ENCODE measurements around the gene AQP6. TPM values are rescaled to one million over a fixed set of nuclear protein-coding genes. Genes with fewer than 3 reads are reported as not detected.
"Not testable (repeated sequence)": the region's sequence is repeated elsewhere in the genome, so short reads cannot be mapped to it uniquely, and the experiment has no call there.

Gene AQP6
- total RNA-seq, 1 donor from 2014 or later = not detected

DNA sequence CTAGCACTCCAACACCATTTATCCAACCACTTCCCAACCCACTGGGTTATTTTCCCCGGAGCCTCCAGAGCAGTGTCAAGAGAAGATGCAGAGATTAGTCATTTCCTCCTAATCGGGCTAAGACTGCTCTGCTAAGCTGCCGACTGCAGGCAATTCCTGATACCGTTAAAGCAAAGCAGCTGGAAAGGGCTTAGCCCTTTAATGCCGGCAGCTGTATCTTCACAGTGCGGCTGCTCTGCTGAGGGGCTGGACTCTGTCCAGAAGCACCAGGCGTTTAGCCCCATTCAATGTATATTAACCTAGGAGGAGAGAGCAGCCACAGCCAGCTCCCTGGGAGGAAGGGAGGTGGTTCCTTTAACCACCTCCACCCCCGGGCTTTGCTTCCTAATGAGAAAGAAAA lies 11.1 kb downstream of the AQP6 start:
- peak overlapping the region; percentile 45 for H3K4me3 Mint-ChIP-seq (ENCODE audit: unreplicated experiment)
- no peak for DNase-seq (ENCODE audit: low spot score)
- no peaks in the 10 kb centered on the region for H3K36me3 Mint-ChIP-seq (ENCODE audit: low read depth)
- H3K27ac Mint-ChIP-seq (ENCODE audit: unreplicated experiment) = peak overlapping the region; percentile 77
- H3K27me3 Mint-ChIP-seq (ENCODE audit: low read depth) = no peaks in the 10 kb centered on the region
- TF ChIP-seq, protein P1, sequence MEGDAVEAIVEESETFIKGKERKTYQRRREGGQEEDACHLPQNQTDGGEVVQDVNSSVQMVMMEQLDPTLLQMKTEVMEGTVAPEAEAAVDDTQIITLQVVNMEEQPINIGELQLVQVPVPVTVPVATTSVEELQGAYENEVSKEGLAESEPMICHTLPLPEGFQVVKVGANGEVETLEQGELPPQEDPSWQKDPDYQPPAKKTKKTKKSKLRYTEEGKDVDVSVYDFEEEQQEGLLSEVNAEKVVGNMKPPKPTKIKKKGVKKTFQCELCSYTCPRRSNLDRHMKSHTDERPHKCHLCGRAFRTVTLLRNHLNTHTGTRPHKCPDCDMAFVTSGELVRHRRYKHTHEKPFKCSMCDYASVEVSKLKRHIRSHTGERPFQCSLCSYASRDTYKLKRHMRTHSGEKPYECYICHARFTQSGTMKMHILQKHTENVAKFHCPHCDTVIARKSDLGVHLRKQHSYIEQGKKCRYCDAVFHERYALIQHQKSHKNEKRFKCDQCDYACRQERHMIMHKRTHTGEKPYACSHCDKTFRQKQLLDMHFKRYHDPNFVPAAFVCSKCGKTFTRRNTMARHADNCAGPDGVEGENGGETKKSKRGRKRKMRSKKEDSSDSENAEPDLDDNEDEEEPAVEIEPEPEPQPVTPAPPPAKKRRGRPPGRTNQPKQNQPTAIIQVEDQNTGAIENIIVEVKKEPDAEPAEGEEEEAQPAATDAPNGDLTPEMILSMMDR (IDR thresholded peaks at IDR 0.05) = peak; percentile 55
- H3K9me3 Mint-ChIP-seq (ENCODE audit: low read depth) = no peaks in the 10 kb centered on the region
- peaks cover 14% of the 10 kb centered on the region for H3K4me1 Mint-ChIP-seq (ENCODE audit: low read depth)

DNA sequence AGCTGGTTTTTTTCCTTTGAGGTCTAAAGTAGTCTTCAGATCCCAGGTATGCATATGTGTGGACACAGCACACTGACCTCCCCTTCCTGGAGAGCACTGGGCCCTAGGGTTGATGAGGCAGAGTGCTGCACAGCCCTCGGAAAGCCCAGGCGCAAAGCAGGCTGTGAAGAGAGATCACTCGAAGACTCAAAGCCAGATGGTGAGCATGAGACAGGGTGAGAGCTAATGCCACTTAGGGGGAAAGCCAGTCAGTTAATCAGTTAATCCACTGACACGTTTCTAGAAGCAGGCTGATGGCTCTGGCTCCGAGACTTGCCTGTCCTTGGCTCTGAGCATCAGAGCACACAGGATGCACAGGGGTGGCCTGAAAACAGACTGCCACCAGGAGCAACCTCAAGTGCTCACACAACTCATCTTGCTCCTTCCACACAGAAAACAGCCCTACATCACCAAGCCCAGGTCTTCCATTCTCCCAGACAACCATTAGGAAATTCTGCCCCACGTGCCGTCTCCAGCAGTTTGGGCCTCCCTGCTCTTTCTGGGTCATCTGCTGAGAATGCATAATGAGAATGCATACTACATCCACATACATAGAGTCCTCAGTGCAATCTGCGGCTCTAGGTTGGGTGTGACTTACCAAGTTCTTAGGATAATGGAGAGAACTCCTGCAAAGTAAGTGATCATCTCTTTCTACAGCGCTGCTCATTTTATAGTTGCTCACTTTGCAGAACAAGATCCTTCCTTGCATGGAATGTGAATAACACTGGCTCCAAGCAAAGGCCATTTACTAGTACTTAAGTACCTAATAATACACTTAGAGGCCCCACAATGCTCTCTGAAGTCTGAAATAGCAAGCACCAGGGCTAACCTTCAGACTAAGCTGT lies 12.0 kb downstream of the AQP6 start:
- H3K4me3 Mint-ChIP-seq (ENCODE audit: unreplicated experiment) = no peak overlapping the region
- H3K4me1 Mint-ChIP-seq (ENCODE audit: low read depth) = peaks cover 14% of the 10 kb centered on the region
- peak overlapping the region; percentile 68 for H3K27ac Mint-ChIP-seq (ENCODE audit: unreplicated experiment)
- no peaks in the 10 kb centered on the region for H3K27me3 Mint-ChIP-seq (ENCODE audit: low read depth)
- TF ChIP-seq, protein P1 (IDR thresholded peaks at IDR 0.05) = no peak
- no peaks in the 10 kb centered on the region for H3K36me3 Mint-ChIP-seq (ENCODE audit: low read depth)
- no peaks in the 10 kb centered on the region for H3K9me3 Mint-ChIP-seq (ENCODE audit: low read depth)
- no peak for DNase-seq (ENCODE audit: low spot score)

DNA sequence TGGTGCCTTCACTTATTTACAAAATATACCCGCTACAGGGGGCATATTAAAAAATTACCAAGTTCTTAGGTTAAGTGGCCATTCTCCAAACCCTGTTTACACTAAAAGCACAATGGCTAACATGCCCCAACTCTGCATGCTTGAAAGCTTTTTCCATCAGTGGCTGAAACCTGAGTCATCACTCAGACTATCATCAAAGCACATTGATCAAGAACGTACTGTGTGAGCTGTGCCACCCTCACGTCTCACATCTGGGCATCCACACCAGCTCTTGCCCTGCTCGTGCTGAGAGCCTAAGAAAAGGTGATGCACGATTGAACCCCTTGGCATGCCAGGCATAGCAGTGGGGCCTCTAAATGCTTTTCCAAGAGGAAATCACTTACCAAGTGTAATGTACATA lies 13.2 kb downstream of the AQP6 start:
- no peaks in the 10 kb centered on the region for H3K27me3 Mint-ChIP-seq (ENCODE audit: low read depth)
- H3K9me3 Mint-ChIP-seq (ENCODE audit: low read depth) = no peaks in the 10 kb centered on the region
- no peak overlapping the region for H3K4me3 Mint-ChIP-seq (ENCODE audit: unreplicated experiment)
- TF ChIP-seq, protein P1 (IDR thresholded peaks at IDR 0.05) = no peak
- H3K36me3 Mint-ChIP-seq (ENCODE audit: low read depth) = peaks cover 2% of the 10 kb centered on the region
- no peak for DNase-seq (ENCODE audit: low spot score)
- no peak overlapping the region for H3K27ac Mint-ChIP-seq (ENCODE audit: unreplicated experiment)
- peaks cover 14% of the 10 kb centered on the region for H3K4me1 Mint-ChIP-seq (ENCODE audit: low read depth)

DNA sequence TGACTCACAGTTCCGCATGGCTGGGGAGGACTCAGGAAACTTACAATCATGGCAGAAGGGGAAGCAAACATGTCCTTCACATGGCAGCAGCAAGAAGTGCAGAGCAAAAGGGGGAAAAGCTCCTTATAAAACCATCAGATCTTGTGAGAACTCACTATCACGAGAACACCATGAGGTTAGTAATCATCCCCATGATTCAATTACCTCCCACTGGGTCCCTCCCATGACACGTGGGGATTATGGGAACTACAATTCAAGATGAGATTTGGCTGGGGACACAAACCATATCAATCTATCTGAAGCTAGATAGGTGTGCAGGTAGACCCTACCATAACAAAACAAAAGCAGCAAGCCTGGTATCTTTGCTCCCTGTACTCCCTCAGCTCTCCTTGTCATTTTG lies 13.7 kb downstream of the AQP6 start:
- not testable (repeated sequence) for H3K36me3 Mint-ChIP-seq (ENCODE audit: low read depth); H3K27ac Mint-ChIP-seq (ENCODE audit: unreplicated experiment); H3K4me3 Mint-ChIP-seq (ENCODE audit: unreplicated experiment); DNase-seq (ENCODE audit: low spot score); H3K27me3 Mint-ChIP-seq (ENCODE audit: low read depth); H3K9me3 Mint-ChIP-seq (ENCODE audit: low read depth)
- peaks cover 14% of the 10 kb centered on the region for H3K4me1 Mint-ChIP-seq (ENCODE audit: low read depth)

DNA sequence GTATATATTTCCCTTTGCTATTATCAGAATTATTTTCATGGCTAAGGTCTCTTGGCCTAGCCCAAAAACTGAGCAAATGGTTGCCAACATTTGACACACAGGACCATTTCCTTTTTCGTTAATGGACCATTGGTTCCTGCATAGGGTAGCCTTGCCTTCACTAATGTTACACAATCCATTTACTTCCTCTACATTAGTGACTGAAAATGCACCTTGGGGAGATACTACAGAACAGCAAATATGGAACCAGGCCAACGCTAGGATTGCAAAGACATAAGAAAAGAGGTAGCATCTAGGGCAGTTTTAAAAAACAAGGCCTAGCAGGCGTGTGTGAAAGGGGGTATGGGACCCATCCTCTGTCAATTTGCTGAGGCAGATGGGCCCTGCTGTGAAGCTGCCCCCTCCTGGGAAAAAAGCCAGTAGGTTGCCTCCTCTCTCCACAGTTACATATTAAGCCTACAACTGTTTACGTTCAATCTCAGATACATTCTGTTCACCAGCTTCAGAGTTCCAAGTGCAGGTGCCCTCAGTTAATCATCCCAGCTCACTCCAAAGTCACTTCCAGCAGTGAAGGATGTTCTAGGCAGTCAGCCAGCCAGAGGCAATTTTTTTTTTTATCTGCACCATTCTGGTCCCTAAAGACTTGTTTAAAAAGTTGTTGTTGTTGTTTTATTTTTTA lies 15.0 kb downstream of the AQP6 start:
- Mint-ChIP-seq H3K4me3 (ENCODE audit: unreplicated experiment) (no peak overlapping the region), H3K27ac (ENCODE audit: unreplicated experiment) (no peak overlapping the region), H3K9me3 (ENCODE audit: low read depth) (no peaks in the 10 kb centered on the region), H3K36me3 (ENCODE audit: low read depth) (peaks cover 5% of the 10 kb centered on the region), H3K4me1 (ENCODE audit: low read depth) (peaks cover 14% of the 10 kb centered on the region), H3K27me3 (ENCODE audit: low read depth) (no peaks in the 10 kb centered on the region)
- DNase-seq (ENCODE audit: low spot score) = no peak
- TF ChIP-seq, protein P1 (IDR thresholded peaks at IDR 0.05) = no peak

DNA sequence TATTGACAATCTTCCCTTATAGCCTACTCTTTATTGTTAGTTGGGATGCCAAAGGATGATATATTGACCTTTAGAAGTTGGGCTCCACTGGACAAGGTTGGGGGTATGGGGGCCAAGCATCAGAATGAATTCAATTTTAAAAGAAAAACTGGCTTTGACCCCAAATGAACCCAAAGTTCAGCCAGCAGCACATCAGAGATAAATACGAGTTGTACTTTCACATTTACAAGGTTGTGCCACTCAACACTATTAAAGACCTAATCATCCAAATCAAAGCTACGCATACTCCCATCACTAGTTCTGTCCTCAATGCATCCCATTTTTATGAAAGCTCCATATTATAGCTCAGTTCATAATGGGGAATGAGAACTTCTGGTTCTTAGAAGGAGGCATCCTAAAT lies 16.7 kb downstream of the AQP6 start:
- not testable (repeated sequence) for H3K27ac Mint-ChIP-seq (ENCODE audit: unreplicated experiment); H3K4me1 Mint-ChIP-seq (ENCODE audit: low read depth); DNase-seq (ENCODE audit: low spot score); H3K4me3 Mint-ChIP-seq (ENCODE audit: unreplicated experiment); H3K27me3 Mint-ChIP-seq (ENCODE audit: low read depth); H3K9me3 Mint-ChIP-seq (ENCODE audit: low read depth)
- peaks cover 11% of the 10 kb centered on the region for H3K36me3 Mint-ChIP-seq (ENCODE audit: low read depth)
